ENCODE measurements around the gene MYO9B. TPM values are rescaled to one million over a fixed set of nuclear protein-coding genes. Genes with fewer than 3 reads are reported as not detected.

MYO9B gene
- total and polyA plus RNA-seq, 2 of the 13 experiments (the other 11 are each of a cell fraction or from before 2014, with no cell fraction given) = 18.0 to 18.3 TPM

- TF ChIP-seq ZNF615 (CRISPR knock-in tag; IDR thresholded peaks at IDR 0.05; ENCODE audit: borderline replicate concordance) (0 out of 2 replicates have a peak, but pooled peaks have one; percentile 68), SUZ12 (IDR thresholded peaks at IDR 0.05; ENCODE audit: low read depth, low read length) (no peak), KDM6A (CRISPR knock-in tag; IDR thresholded peaks at IDR 0.05; ENCODE audit: low read depth) (peak; percentile 98), ZNF543 (CRISPR knock-in tag; IDR thresholded peaks at IDR 0.05) (0 out of 2 replicates have a peak, but pooled peaks have one; percentile 54), LCORL (IDR thresholded peaks at IDR 0.05) (no peak), LCORL (CRISPR knock-in tag; IDR thresholded peaks at IDR 0.05) (peak; percentile 95), ZNF484 (CRISPR knock-in tag; IDR thresholded peaks at IDR 0.05; ENCODE audit: borderline replicate concordance, low read depth) (no peak), HNF1A (IDR thresholded peaks at IDR 0.05; ENCODE audit: low read depth) (peak; percentile 86), HNF1A (CRISPR knock-in tag; IDR thresholded peaks at IDR 0.05; ENCODE audit: borderline replicate concordance) (peak; percentile 97)
- TF ChIP-seq, protein P1, sequence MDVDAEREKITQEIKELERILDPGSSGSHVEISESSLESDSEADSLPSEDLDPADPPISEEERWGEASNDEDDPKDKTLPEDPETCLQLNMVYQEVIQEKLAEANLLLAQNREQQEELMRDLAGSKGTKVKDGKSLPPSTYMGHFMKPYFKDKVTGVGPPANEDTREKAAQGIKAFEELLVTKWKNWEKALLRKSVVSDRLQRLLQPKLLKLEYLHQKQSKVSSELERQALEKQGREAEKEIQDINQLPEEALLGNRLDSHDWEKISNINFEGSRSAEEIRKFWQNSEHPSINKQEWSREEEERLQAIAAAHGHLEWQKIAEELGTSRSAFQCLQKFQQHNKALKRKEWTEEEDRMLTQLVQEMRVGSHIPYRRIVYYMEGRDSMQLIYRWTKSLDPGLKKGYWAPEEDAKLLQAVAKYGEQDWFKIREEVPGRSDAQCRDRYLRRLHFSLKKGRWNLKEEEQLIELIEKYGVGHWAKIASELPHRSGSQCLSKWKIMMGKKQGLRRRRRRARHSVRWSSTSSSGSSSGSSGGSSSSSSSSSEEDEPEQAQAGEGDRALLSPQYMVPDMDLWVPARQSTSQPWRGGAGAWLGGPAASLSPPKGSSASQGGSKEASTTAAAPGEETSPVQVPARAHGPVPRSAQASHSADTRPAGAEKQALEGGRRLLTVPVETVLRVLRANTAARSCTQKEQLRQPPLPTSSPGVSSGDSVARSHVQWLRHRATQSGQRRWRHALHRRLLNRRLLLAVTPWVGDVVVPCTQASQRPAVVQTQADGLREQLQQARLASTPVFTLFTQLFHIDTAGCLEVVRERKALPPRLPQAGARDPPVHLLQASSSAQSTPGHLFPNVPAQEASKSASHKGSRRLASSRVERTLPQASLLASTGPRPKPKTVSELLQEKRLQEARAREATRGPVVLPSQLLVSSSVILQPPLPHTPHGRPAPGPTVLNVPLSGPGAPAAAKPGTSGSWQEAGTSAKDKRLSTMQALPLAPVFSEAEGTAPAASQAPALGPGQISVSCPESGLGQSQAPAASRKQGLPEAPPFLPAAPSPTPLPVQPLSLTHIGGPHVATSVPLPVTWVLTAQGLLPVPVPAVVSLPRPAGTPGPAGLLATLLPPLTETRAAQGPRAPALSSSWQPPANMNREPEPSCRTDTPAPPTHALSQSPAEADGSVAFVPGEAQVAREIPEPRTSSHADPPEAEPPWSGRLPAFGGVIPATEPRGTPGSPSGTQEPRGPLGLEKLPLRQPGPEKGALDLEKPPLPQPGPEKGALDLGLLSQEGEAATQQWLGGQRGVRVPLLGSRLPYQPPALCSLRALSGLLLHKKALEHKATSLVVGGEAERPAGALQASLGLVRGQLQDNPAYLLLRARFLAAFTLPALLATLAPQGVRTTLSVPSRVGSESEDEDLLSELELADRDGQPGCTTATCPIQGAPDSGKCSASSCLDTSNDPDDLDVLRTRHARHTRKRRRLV (CRISPR knock-in tag; IDR thresholded peaks at IDR 0.05) = no peak
- TF ChIP-seq, protein P2, sequence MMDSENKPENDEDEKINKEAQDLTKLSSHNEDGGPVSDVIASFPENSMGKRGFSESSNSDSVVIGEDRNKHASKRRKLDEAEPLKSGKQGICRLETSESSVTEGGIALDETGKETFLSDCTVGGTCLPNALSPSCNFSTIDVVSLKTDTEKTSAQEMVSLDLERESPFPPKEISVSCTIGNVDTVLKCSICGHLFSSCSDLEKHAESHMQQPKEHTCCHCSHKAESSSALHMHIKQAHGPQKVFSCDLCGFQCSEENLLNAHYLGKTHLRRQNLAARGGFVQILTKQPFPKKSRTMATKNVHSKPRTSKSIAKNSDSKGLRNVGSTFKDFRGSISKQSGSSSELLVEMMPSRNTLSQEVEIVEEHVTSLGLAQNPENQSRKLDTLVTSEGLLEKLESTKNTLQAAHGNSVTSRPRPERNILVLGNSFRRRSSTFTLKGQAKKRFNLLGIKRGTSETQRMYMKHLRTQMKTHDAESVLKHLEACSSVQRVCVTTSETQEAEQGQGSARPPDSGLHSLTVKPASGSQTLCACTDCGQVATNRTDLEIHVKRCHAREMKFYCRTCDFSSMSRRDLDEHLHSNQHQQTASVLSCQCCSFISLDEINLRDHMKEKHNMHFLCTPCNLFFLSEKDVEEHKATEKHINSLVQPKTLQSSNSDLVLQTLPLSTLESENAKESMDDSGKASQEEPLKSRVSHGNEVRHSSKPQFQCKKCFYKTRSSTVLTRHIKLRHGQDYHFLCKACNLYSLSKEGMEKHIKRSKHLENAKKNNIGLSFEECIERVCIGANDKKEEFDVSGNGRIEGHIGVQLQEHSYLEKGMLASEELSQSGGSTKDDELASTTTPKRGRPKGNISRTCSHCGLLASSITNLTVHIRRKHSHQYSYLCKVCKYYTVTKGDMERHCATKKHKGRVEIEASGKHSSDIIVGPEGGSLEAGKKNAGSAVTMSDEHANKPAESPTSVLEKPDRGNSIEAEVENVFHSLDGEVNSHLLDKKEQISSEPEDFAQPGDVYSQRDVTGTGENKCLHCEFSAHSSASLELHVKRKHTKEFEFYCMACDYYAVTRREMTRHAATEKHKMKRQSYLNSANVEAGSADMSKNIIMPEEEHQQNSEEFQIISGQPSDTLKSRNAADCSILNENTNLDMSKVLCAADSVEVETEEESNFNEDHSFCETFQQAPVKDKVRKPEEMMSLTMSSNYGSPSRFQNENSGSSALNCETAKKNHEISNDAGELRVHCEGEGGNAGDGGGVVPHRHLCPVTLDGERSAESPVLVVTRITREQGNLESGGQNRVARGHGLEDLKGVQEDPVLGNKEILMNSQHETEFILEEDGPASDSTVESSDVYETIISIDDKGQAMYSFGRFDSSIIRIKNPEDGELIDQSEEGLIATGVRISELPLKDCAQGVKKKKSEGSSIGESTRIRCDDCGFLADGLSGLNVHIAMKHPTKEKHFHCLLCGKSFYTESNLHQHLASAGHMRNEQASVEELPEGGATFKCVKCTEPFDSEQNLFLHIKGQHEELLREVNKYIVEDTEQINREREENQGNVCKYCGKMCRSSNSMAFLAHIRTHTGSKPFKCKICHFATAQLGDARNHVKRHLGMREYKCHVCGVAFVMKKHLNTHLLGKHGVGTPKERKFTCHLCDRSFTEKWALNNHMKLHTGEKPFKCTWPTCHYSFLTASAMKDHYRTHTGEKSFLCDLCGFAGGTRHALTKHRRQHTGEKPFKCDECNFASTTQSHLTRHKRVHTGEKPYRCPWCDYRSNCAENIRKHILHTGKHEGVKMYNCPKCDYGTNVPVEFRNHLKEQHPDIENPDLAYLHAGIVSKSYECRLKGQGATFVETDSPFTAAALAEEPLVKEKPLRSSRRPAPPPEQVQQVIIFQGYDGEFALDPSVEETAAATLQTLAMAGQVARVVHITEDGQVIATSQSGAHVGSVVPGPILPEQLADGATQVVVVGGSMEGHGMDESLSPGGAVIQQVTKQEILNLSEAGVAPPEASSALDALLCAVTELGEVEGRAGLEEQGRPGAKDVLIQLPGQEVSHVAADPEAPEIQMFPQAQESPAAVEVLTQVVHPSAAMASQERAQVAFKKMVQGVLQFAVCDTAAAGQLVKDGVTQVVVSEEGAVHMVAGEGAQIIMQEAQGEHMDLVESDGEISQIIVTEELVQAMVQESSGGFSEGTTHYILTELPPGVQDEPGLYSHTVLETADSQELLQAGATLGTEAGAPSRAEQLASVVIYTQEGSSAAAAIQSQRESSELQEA (CRISPR knock-in tag; IDR thresholded peaks at IDR 0.05; ENCODE audit: not compliant biosample characterization) = peak; percentile 34
These were observed 172.6 kb downstream of the MYO9B start (continued) for GRCh38 chr19:17248011-17248776.
